Uterus (tissue), 2 donors: ENCODE measurements around the gene TUT4.

Experiments
- POLR2A ChIP-seq, 2 donors: fragments of 450-650 bp; IDR thresholded peaks; one replicate each; pipeline ENCODE4 v1.6.1; 2016; ENCODE audit warnings: antibody characterized with exemption in 2 of 2, mild to moderate bottlenecking in 1 of 2, moderate library complexity in 1 of 2
- TF ChIP-seq, protein P1 (sequence below), 4 experiments: fragments of 200-600 bp in 2 of 4; fragments of 450-650 bp in 2 of 4; sonication (generic) in 2 of 4; IDR thresholded peaks; one replicate each; pipeline ENCODE4 v1.5.1; 2016 to 2019; ENCODE audit warnings: antibody characterized with exemption in 4 of 4, mild to moderate bottlenecking in 2 of 4, moderate library complexity in 1 of 4

- no peak for TF ChIP-seq POLR2A (IDR thresholded peaks at IDR 0.05)
- TF ChIP-seq, protein P1, sequence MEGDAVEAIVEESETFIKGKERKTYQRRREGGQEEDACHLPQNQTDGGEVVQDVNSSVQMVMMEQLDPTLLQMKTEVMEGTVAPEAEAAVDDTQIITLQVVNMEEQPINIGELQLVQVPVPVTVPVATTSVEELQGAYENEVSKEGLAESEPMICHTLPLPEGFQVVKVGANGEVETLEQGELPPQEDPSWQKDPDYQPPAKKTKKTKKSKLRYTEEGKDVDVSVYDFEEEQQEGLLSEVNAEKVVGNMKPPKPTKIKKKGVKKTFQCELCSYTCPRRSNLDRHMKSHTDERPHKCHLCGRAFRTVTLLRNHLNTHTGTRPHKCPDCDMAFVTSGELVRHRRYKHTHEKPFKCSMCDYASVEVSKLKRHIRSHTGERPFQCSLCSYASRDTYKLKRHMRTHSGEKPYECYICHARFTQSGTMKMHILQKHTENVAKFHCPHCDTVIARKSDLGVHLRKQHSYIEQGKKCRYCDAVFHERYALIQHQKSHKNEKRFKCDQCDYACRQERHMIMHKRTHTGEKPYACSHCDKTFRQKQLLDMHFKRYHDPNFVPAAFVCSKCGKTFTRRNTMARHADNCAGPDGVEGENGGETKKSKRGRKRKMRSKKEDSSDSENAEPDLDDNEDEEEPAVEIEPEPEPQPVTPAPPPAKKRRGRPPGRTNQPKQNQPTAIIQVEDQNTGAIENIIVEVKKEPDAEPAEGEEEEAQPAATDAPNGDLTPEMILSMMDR (IDR thresholded peaks at IDR 0.05): no peak
These were observed 32.7 kb downstream of the TUT4 start for GRCh38 chr1:52520148-52520547.
